DMS 273 (cell line): ENCODE measurements around the gene ST3GAL5.

Experiments
- DNase-seq: peaks from one replicate; lab custom pipeline; 2025; ENCODE audit not compliant: unreplicated experiment; lab: John Stamatoyannopoulos, UW

Gene ST3GAL5

GRCh38 chr2:85917887-85918795 is 29.4 kb upstream of the ST3GAL5 start:
- DNase-seq: no peak

- DNase-seq: no peak
Measured at GRCh38 chr2:85915606-85916303, 27.0 kb upstream of the ST3GAL5 start.

- no peak for DNase-seq
Measured at GRCh38 chr2:85914922-85915321, 26.1 kb upstream of the ST3GAL5 start.

GRCh38 chr2:85913884-85914881 is 25.4 kb upstream of the ST3GAL5 start:
- no peak for DNase-seq

GRCh38 chr2:85911814-85912692 is 23.3 kb upstream of the ST3GAL5 start:
- DNase-seq: peak; percentile 57

- peak; percentile 12 for DNase-seq
Measured at GRCh38 chr2:85911097-85911496, 22.3 kb upstream of the ST3GAL5 start.

GRCh38 chr2:85909005-85909404 is 20.2 kb upstream of the ST3GAL5 start:
- no peak for DNase-seq

GRCh38 chr2:85908506-85908905 is 19.7 kb upstream of the ST3GAL5 start:
- DNase-seq: no peak

- no peak for DNase-seq
Measured at GRCh38 chr2:85907671-85908157, 18.9 kb upstream of the ST3GAL5 start.

- no peak for DNase-seq
Measured at GRCh38 chr2:85906748-85907147, 18.0 kb upstream of the ST3GAL5 start.

GRCh38 chr2:85905891-85906290 is 17.1 kb upstream of the ST3GAL5 start:
- DNase-seq: no peak

- DNase-seq: no peak
Measured at GRCh38 chr2:85905187-85905666, 16.4 kb upstream of the ST3GAL5 start.

GRCh38 chr2:85903849-85904248 is 15.1 kb upstream of the ST3GAL5 start:
- no peak for DNase-seq

GRCh38 chr2:85902496-85902895 is 13.7 kb upstream of the ST3GAL5 start:
- no peak for DNase-seq

- DNase-seq: no peak
Measured at GRCh38 chr2:85901155-85901554, 12.4 kb upstream of the ST3GAL5 start.

GRCh38 chr2:85900366-85900765 is 11.6 kb upstream of the ST3GAL5 start:
- no peak for DNase-seq

- no peak for DNase-seq
Measured at GRCh38 chr2:85899849-85900248, 11.1 kb upstream of the ST3GAL5 start.

- DNase-seq: no peak
Measured at GRCh38 chr2:85899284-85899683, 10.5 kb upstream of the ST3GAL5 start.

GRCh38 chr2:85898881-85899280 is 10.1 kb upstream of the ST3GAL5 start:
- no peak for DNase-seq
